GM18511 (cell line): Measurements from ENCODE around the gene MEDAG.
"Not testable (repeated sequence)": the region's sequence is repeated elsewhere in the genome, so short reads cannot be mapped to it uniquely, and the experiment has no call there.

ENCODE experiments used
- ATAC-seq: cut with Tn5 transposase; IDR thresholded peaks from one replicate; pipeline ENCODE4 v1.9.1; 2021; ENCODE audit warnings: mild to moderate bottlenecking, moderate library complexity; ENCODE audit not compliant: unreplicated experiment

The MEDAG gene

GRCh38 chr13:30906411-30907051 lies 460 bp downstream of the MEDAG start:
- ATAC-seq, result no peak

DNA sequence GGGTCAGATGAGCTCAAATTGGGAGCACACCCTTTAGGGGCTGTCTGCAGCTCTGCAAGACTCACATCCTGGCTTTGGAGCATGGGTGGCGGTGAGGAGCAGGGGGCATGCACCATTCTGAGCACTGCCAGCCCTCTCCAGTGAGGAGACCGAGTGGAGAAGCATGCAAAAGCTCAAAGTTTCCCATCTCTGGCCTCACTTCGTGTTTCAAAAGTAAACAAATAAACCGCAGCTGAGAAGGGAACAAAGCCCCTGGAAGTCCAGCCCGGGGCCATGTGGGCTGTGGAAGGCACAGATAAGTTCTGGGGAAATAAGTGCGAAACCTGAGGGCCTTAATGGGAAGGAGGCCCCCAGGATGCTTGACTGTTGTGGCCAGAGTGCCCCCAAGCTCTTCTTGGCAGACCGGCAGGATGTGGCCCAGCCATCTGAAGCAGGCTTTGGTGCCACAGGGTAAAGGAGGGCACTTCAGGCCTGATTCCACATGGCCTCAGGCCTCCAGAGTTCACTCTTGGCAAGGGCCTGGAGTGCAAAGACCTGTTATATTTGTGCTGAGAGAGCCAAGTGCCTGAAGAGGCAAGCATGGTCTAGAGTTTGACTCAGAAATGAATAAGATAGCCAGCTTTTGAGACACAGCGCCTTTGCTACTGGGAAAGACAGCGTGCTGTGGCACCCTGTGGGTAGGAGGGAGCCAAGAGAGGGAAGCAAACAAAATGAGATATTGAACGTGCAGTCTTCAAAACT lies 1.2 kb downstream of the MEDAG start:
- ATAC-seq, result no peak

GRCh38 chr13:30908416-30908980 lies 2.4 kb downstream of the MEDAG start:
- no peak for ATAC-seq

GRCh38 chr13:30910676-30911075 lies 4.6 kb downstream of the MEDAG start:
- ATAC-seq, result no peak

DNA sequence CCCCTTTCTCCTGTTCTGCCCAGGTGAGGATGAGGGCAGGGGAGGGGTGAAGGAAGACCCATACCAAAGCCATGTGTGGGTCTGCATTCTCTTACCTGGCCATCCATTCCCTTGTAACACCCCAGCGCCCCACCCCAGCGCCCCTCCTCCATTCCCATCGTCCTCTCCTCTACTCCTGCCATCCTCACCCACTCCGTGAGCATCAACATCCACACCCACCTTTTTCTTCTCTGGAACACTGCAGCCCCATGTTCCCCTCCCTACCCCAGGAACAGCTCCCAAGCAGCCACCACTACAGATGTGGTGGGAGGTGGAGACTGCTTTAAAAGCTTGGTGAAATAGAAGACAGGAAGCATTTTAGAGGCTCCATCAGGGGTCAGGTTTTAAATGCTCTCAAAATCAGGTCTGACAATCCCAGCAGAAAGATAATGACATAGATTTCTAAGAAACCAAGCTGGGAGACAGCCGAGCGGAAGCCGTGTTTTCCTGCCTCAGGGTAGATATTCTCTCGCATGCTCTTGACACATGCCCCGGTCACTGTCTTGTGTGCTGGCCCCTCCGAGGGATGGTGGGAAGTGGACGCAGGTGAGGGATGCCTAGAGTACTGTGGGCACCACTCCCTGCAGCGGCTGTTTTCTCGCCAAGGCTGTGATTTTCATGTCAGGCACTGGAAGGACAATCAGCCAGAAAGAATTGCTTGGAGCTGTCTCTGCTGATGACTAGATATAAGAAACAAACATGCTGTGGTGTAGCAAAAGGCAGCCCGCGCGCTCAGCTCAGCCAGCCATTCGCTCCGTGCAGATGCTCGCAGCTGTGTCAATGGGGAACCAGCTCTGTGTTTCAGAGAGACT lies 9.8 kb downstream of the MEDAG start:
- no peak for ATAC-seq

- no peak for ATAC-seq
Measured at GRCh38 chr13:30916991-30917390, 10.9 kb downstream of the MEDAG start.

DNA sequence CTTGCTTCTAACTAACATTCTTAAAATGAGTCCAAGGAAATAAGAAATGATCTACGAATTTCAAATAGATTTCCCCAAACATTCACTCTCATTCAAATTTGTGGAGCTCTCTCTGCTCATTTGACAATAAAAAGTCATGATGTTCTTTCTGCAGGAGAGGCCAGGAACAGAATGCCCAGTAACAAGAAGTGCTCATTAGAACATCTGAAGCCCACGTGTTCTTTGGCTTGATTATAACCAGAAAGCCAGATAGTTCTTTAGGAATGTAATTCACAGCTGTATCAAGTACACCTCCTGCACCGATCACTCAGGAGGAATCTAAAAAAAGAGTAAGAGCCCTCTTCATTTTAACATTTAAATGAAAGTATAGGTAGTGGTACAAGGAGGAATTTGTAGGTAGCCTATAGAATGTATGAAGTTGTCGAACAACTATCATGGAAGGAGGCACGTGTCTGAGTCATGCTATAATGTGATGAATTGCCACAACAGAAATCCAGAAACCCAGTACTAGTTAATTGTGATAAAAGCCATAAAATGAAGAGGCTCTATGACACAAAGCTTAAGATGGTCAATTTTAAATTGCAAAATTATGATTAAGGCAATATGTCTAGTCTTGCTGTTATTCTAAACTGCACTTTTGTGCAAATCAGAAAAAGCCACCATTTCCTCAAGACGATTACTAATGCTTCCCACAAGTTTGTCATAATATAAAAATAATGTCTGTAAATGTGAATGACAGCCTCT lies 12.8 kb downstream of the MEDAG start:
- ATAC-seq, result no peak

DNA sequence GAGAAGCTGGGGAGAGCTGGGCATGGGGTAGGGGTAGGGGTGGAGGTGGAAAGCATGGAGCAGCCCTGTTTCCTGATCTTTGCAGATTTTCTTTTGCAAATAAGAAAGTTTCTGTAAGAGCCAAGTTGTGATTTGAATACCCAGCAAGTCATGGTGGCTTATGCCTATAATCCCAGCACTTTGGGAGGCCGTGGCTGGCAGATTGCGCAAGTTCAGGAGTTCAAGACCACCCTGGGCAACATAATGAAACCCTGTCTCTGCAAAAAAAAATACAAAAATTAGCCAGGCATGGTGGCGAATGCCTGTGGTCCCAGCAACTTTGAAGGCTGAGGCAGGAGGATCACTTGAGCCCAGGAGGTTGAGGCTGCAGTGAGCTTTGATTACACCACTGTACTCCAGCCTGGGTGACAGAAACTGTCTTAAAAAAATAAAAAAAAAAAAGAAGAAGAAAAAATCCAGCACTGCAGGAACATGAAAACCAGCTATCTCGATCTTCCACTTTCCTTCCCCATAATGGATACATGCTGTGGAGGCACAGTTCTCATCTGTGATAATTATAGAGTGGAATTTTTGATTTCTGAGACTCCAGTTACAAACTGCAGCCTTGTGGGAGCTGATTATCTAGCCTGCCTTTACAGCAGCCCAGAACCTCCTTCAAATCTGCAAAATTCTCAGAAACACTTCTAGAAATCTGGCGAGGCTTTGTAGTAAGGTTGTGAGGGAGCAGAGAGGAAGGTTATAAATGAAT lies 14.3 kb downstream of the MEDAG start:
- ATAC-seq, result no peak

- ATAC-seq, result no peak
Measured at GRCh38 chr13:30923418-30923817, 17.3 kb downstream of the MEDAG start.

DNA sequence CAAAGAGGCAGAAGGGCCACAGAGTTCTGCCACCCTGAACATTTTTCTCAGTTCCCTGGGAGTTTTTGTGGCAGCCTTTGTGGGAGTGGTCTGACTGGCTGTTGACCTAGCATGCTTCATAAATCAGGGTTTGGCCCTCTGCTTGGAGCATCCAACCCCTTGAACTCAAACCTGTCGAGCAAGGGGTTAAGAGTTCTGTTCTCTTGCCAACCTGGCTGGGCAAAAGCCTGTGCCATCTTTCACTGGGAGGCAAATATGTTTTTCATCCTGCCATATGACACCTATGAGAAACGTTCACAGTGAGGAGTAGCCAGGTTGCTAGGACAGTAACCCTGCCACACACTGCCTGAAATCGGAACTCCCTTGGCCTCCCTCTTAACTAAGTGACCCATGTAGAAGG lies 18.6 kb downstream of the MEDAG start:
- no peak for ATAC-seq

GRCh38 chr13:30925429-30925828 lies 19.4 kb downstream of the MEDAG start:
- ATAC-seq, result no peak

DNA sequence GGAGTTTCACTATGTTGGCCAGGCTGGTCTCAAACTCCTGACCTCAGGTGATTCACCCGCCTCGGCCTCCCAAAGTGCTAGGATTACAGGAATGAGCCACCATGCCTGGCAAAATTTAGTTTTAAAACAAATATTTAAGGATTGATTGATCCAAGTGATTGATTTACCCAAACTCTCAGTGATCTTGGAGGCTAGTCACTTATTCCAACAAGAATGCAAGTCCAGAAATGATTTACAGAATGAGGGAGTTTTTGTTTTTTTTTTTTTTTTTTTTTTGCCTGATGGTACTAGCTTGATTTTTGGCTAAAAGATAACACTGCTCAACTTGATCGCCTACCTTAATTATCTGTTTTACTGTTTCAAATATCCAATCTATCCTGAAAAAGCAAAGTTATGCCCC lies 20.7 kb downstream of the MEDAG start:
- no peak for ATAC-seq

DNA sequence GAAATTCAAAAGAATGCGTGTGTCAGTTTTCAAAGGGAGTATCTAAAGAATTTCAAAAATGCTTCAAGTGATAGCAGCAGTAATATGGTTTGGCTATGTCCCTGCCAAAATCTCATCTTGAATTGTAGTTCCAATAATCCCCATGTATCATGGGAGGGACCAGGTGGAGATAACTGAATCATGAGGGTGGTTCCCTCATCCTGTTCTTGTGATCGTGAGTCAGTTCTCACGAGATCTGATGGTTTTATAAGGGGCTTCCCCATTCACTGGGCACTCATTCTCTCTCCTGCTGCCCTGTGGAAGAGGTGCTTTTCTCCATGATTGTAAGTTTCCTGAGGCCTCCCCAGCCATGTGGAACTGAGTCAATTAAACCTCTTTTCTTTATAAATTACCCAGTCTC lies 21.1 kb downstream of the MEDAG start:
- not testable (repeated sequence) for ATAC-seq

GRCh38 chr13:30927595-30927994 lies 21.5 kb downstream of the MEDAG start:
- no peak for ATAC-seq

DNA sequence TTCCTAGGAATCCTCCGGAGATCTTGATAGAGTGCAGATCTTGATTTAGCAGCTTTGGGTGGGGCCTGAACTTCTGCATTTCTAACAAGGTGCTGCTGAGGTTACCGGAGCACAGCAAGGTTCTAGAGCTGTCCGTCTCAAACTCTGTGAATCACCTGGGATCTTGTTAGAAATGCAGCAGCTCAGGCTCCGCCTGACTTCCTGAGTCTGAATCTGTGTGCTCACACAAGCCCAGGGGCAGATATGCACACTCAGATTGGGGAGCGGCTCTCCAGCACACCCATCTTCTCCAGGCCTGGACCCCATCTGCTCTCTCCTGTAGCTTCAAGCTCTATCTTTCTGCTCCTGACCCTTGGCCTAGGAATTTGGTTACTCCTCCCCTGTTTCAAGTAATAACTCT lies 22.9 kb downstream of the MEDAG start:
- no peak for ATAC-seq

GRCh38 chr13:30932481-30933353 lies 26.6 kb downstream of the MEDAG start, which contains the start of gene TEX26:
Gene TEX26 (plus strand): TSS chr13:30932656. CDS start chr13:30932716, 60 bp downstream.
- no peak for ATAC-seq

DNA sequence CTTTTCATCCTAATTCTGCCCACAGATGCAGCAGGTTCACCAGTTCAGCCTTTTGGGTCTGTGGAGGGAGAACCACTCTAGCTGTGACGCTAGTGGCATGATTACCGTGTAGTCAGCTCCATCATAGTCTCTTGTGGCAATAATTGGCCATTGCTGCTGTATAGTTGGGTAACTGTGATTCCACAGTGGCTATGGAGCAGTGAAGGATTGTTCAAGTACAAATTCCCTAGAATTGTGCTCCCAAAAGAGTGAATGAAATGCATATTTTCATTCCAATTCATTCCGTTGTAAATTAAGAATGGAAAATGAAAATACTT lies 27.2 kb downstream of the MEDAG start:
- no peak for ATAC-seq

DNA sequence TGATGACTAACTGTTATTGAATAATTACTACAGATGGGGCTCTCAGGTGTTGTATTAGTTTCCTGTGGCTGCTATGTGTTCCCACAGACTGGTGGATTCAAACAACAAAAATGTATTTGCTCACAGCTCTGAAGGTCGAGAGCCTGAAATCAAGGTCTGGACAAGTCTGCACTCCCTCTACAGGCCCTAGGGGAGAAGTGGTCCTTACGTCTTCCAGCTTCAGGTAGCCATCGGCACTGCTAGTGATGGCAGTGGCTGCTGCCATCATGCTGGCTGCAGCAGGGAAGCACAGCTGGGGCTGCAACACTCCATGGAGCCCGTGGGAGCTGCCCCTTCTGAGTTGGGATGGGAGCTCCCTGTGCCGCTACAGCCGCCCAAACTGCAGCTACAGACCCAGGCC lies 28.3 kb downstream of the MEDAG start:
- no peak for ATAC-seq

- no peak for ATAC-seq
Measured at GRCh38 chr13:30934803-30935202, 28.7 kb downstream of the MEDAG start.
